ENCODE measurements around the gene SCRN2. TPM values are rescaled to one million over a fixed set of nuclear protein-coding genes. Genes with fewer than 3 reads are reported as not detected.

The SCRN2 gene
- total and polyA plus RNA-seq, 2 of the 13 experiments (the other 11 are each of a cell fraction or from before 2014, with no cell fraction given) = 21.7 to 29.5 TPM

GRCh38 chr17:47837401-47838039 lies 3.6 kb downstream of the SCRN2 start (continued):
- TF ChIP-seq ZNF557 (CRISPR knock-in tag; IDR thresholded peaks at IDR 0.05) (no peak), CSRNP1 (CRISPR knock-in tag; IDR thresholded peaks at IDR 0.05) (no peak), MTA1 (CRISPR knock-in tag; IDR thresholded peaks at IDR 0.05; ENCODE audit: borderline replicate concordance) (0 out of 2 replicates have a peak, but pooled peaks have one; percentile 35), ZNF687 (CRISPR knock-in tag; IDR thresholded peaks at IDR 0.05) (peak; percentile 70), ZEB1 (IDR thresholded peaks at IDR 0.05; ENCODE audit: insufficient replicate concordance, low read depth) (no peak), PHF21A (CRISPR knock-in tag; IDR thresholded peaks at IDR 0.05) (no peak), SUZ12 (IDR thresholded peaks at IDR 0.05; ENCODE audit: low read depth, low read length) (no peak), STAG1 (CRISPR knock-in tag; IDR thresholded peaks at IDR 0.05) (no peak), KDM5A (IDR thresholded peaks at IDR 0.05; ENCODE audit: borderline replicate concordance, low read length) (no peak), ZNF543 (CRISPR knock-in tag; IDR thresholded peaks at IDR 0.05) (no peak), ZNF280D (CRISPR knock-in tag; IDR thresholded peaks at IDR 0.05) (no peak), EP300 (IDR thresholded peaks at IDR 0.05; ENCODE audit: low read depth in 2 of 2, low read length in 2 of 2) (0 out of 4 replicates have a peak, but pooled peaks of 1 of the 2 experiments have one; percentile 5), EP300 (CRISPR knock-in tag; IDR thresholded peaks at IDR 0.05; ENCODE audit: borderline replicate concordance) (no peak), ZNF768 (CRISPR knock-in tag; IDR thresholded peaks at IDR 0.05) (no peak), RBM39 (IDR thresholded peaks at IDR 0.05; ENCODE audit: low read depth, low read length, poor library complexity, severe bottlenecking) (no peak), ZFP90 (CRISPR knock-in tag; IDR thresholded peaks at IDR 0.05; ENCODE audit: borderline replicate concordance) (no peak), ZNF710 (CRISPR knock-in tag; IDR thresholded peaks at IDR 0.05; ENCODE audit: borderline replicate concordance) (no peak), ZNF263 (CRISPR knock-in tag; IDR thresholded peaks at IDR 0.05) (no peak)

Data from HepG2 (cell line).